K562 (cell line): ENCODE data around the gene IL26. TPM values are rescaled to one million over a fixed set of nuclear protein-coding genes. Genes with fewer than 3 reads are reported as not detected.

Experiments used
- ATAC-seq: fragments of 200-7000 bp; cut with Tn5 transposase; 3 replicates; pipeline ENCODE4 v1.9.1; 2020; ENCODE audit warnings: moderate library complexity
- BruUV-seq: library from RNA; stranded (reverse); fragments of 400-500 nt; replicated peaks from 2 replicates; lab custom pipeline; 2021; lab: Mats Ljungman, UMichigan
- CTCF ChIA-PET: fragments of 300-600 bp; formaldehyde crosslinking; extraction: SDS; loops from one replicate; lab custom pipeline; 2021; ENCODE audit warnings: low intra/inter-chr PET ratio; lab: Yijun Ruan, JAX
- POLR2A ChIA-PET: fragments of 300-600, 350-650 bp; sonication (Branson Sonifier 250); formaldehyde crosslinking; extraction: SDS; loops from one replicate; lab custom pipeline; 2021; ENCODE audit warnings: antibody characterized with exemption, inconsistent platforms; lab: Yijun Ruan, JAX
- DNase-seq, 4 experiments: peaks; one replicate each; pipeline versions ENCODE4 v3.0.0 to v3.0.0-alpha.2; 2011 to 2018; ENCODE audit warnings: low spot score in 3 of 4, mixed read lengths in 3 of 4; ENCODE audit errors: extremely low read depth in 1 of 4
- FAIRE-seq: peaks from 2 replicates; lab custom pipeline; 2011; peaks lifted over from hg19 to GRCh38; lab: Jason Lieb, UNC
- H2AFZ ChIP-seq: 2 replicates; pipeline ENCODE4 v1.6.0; 2011; ENCODE audit warnings: low read depth, low read length, control low read depth, inconsistent platforms
- H3K27ac ChIP-seq: fragments of 200-600 bp; 3 replicates; pipeline ENCODE4 v1.8.0; 2011; ENCODE audit warnings: low read depth, mild to moderate bottlenecking, control low read depth, inconsistent platforms, low read length, moderate library complexity, mixed read lengths; ENCODE audit errors: extremely low read depth
- H3K27me3 ChIP-seq, 2 experiments: fragments of 300-600 bp in 1 of 2; 2 replicates in 1 of 2; 3 replicates in 1 of 2; pipeline versions ENCODE4 v1.6.0 to v1.8.0; 2011; ENCODE audit warnings: inconsistent platforms in 2 of 2, low read length in 2 of 2, mild to moderate bottlenecking in 1 of 2, mixed read lengths in 1 of 2, moderate library complexity in 1 of 2; ENCODE audit not compliant: control insufficient read depth in 2 of 2, insufficient read depth in 2 of 2
- H3K36me3 ChIP-seq: fragments of 300-600 bp; 3 replicates; pipeline ENCODE4 v1.8.0; 2011; ENCODE audit warnings: mild to moderate bottlenecking, low read length, inconsistent platforms; ENCODE audit not compliant: control insufficient read depth, insufficient read depth
- H3K4me1 ChIP-seq, 2 experiments: fragments of 200-600 bp in 1 of 2; replicated peaks in 1 of 2; 2 replicates in 1 of 2; 3 replicates in 1 of 2; pipeline versions ENCODE4 v1.5.1 to v1.8.0; 2011; ENCODE audit warnings: inconsistent platforms in 2 of 2, low read length in 2 of 2, mild to moderate bottlenecking in 1 of 2, mixed read lengths in 1 of 2, moderate library complexity in 1 of 2; ENCODE audit not compliant: control insufficient read depth in 2 of 2, insufficient read depth in 2 of 2
- H3K4me2 ChIP-seq: 2 replicates; pipeline ENCODE4 v1.6.1; 2011; ENCODE audit warnings: low read length, control low read depth, inconsistent platforms, mixed read lengths; ENCODE audit not compliant: insufficient read depth
- H3K4me3 ChIP-seq: fragments of 200-600 bp; sonication (generic), shearing (Covaris generic); 2 replicates; pipeline ENCODE4 v1.5.1; 2016; ENCODE audit warnings: control low read depth, inconsistent platforms
- H3K79me2 ChIP-seq: fragments of 200-600 bp; 3 replicates; pipeline ENCODE4 v1.8.0; 2011; ENCODE audit warnings: low read length, inconsistent platforms; ENCODE audit not compliant: control insufficient read depth, insufficient read depth
- H3K9ac ChIP-seq, 2 experiments: 2 replicates each; pipeline versions ENCODE4 v1.6.0 to v1.6.1; 2011; ENCODE audit warnings: low read depth in 2 of 2, low read length in 2 of 2, control low read depth in 1 of 2, inconsistent platforms in 1 of 2, mild to moderate bottlenecking in 1 of 2, mixed read lengths in 1 of 2; ENCODE audit not compliant: insufficient read depth in 1 of 2
- H3K9me1 ChIP-seq: one replicate; pipeline ENCODE4 v1.6.0; 2011; ENCODE audit warnings: inconsistent platforms, mild to moderate bottlenecking, low read length, moderate library complexity; ENCODE audit not compliant: control insufficient read depth, insufficient read depth
- H3K9me3 ChIP-seq: replicated peaks from 2 replicates; pipeline ENCODE4 v1.5.1; 2011; ENCODE audit warnings: low read depth, low read length, inconsistent platforms; ENCODE audit not compliant: control insufficient read depth, insufficient read depth
- H4K20me1 ChIP-seq: replicated peaks from 2 replicates; pipeline ENCODE4 v1.6.1; 2011; ENCODE audit warnings: low read length, inconsistent platforms, mixed read lengths; ENCODE audit not compliant: control insufficient read depth, insufficient read depth
- KLF6 ChIP-seq: fragments of 250-450 bp; sonication (Bioruptor Pico); IDR thresholded peaks from 2 replicates; pipeline ENCODE4 v1.4.0; 2020; ENCODE audit warnings: mild to moderate bottlenecking, moderate library complexity, borderline replicate concordance
- RBM39 ChIP-seq: fragments of 200-400 bp; formaldehyde crosslinking; optimal IDR thresholded peaks from 2 replicates; pipeline ENCODE3; 2018; ENCODE audit warnings: low read depth, low read length
- SIRT6 ChIP-seq: IDR thresholded peaks from one replicate; pipeline ENCODE4 v1.6.1; 2012; ENCODE audit warnings: low read depth, mild to moderate bottlenecking, control low read depth, inconsistent platforms, low read length, moderate library complexity
- ZNF584 ChIP-seq: fragments of 200-800 bp; sonication (Bioruptor generic); IDR thresholded peaks from 2 replicates; pipeline ENCODE4 v1.6.1; 2016; ENCODE audit warnings: low read depth, mild to moderate bottlenecking, missing genetic modification characterization, missing compliant biosample characterization
- ZNF589 ChIP-seq: fragments of 200-800 bp; sonication (Bioruptor generic); IDR thresholded peaks from 2 replicates; pipeline ENCODE4 v1.6.1; 2016; ENCODE audit warnings: low read depth, missing genetic modification characterization, missing compliant biosample characterization
- WGBS: fragments of 100-300 bp; shearing (Covaris generic); methylation state at CpG from one replicate; pipeline ENCODE4 v1.1.6; 2016; ENCODE audit warnings: low coverage, mixed read lengths; ENCODE audit not compliant: insufficient coverage; ENCODE audit errors: missing lambda C conversion rate; 5-methylcytosine and 5-hydroxymethylcytosine counted together
- in situ Hi-C: fragments of 300-500 bp; cut with MboI; formaldehyde crosslinking; loops from 4 replicates; pipeline ENCODE4 v1.15.0; 2018; ENCODE audit warnings: inconsistent platforms, mixed read lengths
- intact Hi-C: fragments of 100-400 bp; cut with micrococcal nuclease; formaldehyde crosslinking; loops from 2 replicates; pipeline ENCODE4 v1.14.2; 2022
- polyA plus RNA-seq, 8 experiments: library from polyadenylated mRNA; depleted of rRNA in 4 of 8; stranded (reverse) in 5 of 8; unstranded in 3 of 8; fragments of >200 nt; fragmentation: Nextera tagmentation in 2 of 8; fragmentation: Illumina TruSeq in 1 of 8; extraction: Ambion mirVana in 2 of 8; extraction: Trizol in 1 of 8; gene quantifications; 2 replicates each; pipeline versions ENCODE4 v1.2.1 to v1.2.3, GENCODE V29; 2011 to 2014; ENCODE audit warnings: inconsistent platforms in 1 of 8, missing spikeins in 1 of 8
- total RNA-seq, 7 experiments: library from RNA; depleted of rRNA in 6 of 7; stranded (reverse); fragments of >200 nt in 6 of 7; fragmentation: Illumina TruSeq in 2 of 7; extraction: Trizol in 2 of 7; gene quantifications; 2 replicates each; pipeline versions ENCODE4 v1.2.1 to v1.2.3, GENCODE V29; 2011 to 2021; ENCODE audit warnings: low replicate concordance in 1 of 7

Gene IL26
- total and polyA plus RNA-seq, 9 of the 15 experiments (the other 6 are each of a cell fraction or from before 2014, with no cell fraction given): not detected

- H3K79me2 ChIP-seq: no peaks in the 10 kb centered on the region
- ATAC-seq: no peak
- H3K4me3 ChIP-seq: no peak overlapping the region
- 33% methylated on average over 1 of the region's 1 CpG for WGBS
- H3K9ac ChIP-seq: no peak overlapping the region
- in situ Hi-C loops: no loop called here
- H3K4me2 ChIP-seq: no peak overlapping the region
- no peak for TF ChIP-seq SIRT6
- no peak for TF ChIP-seq RBM39
- TF ChIP-seq ZNF584 (CRISPR knock-in tag): 0 out of 2 replicates have a peak, but pooled peaks have one; percentile 63
- no peak overlapping the region for H3K27ac ChIP-seq
- no peaks in the 10 kb centered on the region for H3K9me1 ChIP-seq
- no peak for FAIRE-seq
- no peak for DNase-seq
- BruUV-seq: no TSS peak
- H3K9me3 ChIP-seq: no peaks in the 10 kb centered on the region
- intact Hi-C loops: no loop called here
- ChIA-PET POLR2A (interaction anchor here (0.7 kb wide), 1 partner anchor 691 kb away, joined by 4 read pairs; no protein-coding TSS in a partner anchor), CTCF (no interaction called here)
- no peaks in the 10 kb centered on the region; the same call in 1 of the 2 replicates for H4K20me1 ChIP-seq
- no peaks in the 10 kb centered on the region for H3K4me1 ChIP-seq
- H3K27me3 ChIP-seq: peaks cover 5 to 17% of the 10 kb centered on the region in 2 experiments
- H2AFZ ChIP-seq: no peak overlapping the region
- no peaks in the 10 kb centered on the region for H3K36me3 ChIP-seq
Measured at GRCh38 chr12:68199127-68199526, 26.5 kb downstream of the IL26 start.

- DNase-seq: no peak
- Histone ChIP-seq H3K4me3 (no peak overlapping the region), H4K20me1 (no peaks in the 10 kb centered on the region; the same call in 1 of the 2 replicates), H3K4me2 (peak overlapping the region; percentile 19; the same call in 1 of the 2 replicates), H3K4me1 (no peaks in the 10 kb centered on the region), H3K36me3 (no peaks in the 10 kb centered on the region), H3K27ac (no peak overlapping the region), H3K9ac (no peak overlapping the region), H3K27me3 (peaks cover 5 to 17% of the 10 kb centered on the region in 2 experiments), H3K79me2 (no peaks in the 10 kb centered on the region), H3K9me1 (no peaks in the 10 kb centered on the region), H2AFZ (peak overlapping the region; percentile 52; the same call in 1 of the 2 replicates), H3K9me3 (no peaks in the 10 kb centered on the region)
- intact Hi-C loops: no loop called here
- ChIA-PET POLR2A (interaction anchor here (1.3 to 2.1 kb wide), 2 partner anchors 9 to 18 kb away, joined by 6 to 7 read pairs; no protein-coding TSS in a partner anchor), CTCF (no interaction called here)
- in situ Hi-C loops: no loop called here
- ATAC-seq: no peak; the same call in 2 of the 3 replicates
- BruUV-seq: no TSS peak
- TF ChIP-seq KLF6 (CRISPR knock-in tag): no peak
- 0 out of 2 replicates have a peak, but pooled peaks have one; percentile 38 for TF ChIP-seq ZNF589
- WGBS: 10% methylated on average over 12 of the region's 12 CpGs
- no peak for FAIRE-seq
Measured at GRCh38 chr12:68198507-68199086, 27.0 kb downstream of the IL26 start.
